ENCODE data around the gene CHCHD5.
"Not testable (repeated sequence)": the region's sequence is repeated elsewhere in the genome, so short reads cannot be mapped to it uniquely, and the experiment has no call there.

DNA sequence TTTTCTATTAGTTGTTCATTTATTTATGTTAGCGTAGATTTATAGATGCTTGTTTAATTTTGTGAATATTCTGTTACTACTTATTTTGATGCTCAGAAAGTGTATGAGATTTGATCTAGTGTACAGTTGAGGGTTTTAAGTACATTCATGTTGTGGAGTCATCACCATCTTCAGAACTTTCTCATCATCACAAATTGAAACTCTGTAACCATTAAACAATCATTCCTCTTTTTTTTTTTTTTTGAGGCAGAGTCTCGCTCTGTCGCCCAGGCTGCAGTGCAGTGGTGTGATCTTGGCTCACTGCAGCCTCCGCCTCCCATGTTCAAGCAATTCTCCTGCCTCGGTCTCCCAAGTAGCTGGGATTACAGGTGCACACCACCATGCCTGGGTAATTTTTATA is 17.9 kb upstream of the CHCHD5 start:
- TF ChIP-seq, protein P1, sequence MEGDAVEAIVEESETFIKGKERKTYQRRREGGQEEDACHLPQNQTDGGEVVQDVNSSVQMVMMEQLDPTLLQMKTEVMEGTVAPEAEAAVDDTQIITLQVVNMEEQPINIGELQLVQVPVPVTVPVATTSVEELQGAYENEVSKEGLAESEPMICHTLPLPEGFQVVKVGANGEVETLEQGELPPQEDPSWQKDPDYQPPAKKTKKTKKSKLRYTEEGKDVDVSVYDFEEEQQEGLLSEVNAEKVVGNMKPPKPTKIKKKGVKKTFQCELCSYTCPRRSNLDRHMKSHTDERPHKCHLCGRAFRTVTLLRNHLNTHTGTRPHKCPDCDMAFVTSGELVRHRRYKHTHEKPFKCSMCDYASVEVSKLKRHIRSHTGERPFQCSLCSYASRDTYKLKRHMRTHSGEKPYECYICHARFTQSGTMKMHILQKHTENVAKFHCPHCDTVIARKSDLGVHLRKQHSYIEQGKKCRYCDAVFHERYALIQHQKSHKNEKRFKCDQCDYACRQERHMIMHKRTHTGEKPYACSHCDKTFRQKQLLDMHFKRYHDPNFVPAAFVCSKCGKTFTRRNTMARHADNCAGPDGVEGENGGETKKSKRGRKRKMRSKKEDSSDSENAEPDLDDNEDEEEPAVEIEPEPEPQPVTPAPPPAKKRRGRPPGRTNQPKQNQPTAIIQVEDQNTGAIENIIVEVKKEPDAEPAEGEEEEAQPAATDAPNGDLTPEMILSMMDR (IDR thresholded peaks at IDR 0.05), result not testable (repeated sequence)
- not testable (repeated sequence) for TF ChIP-seq POLR2A, EP300 (IDR thresholded peaks at IDR 0.05)

All from tibial nerve (tissue), 4 donors.